NCI-H2196 (cell line): Measurements from ENCODE around the gene SDK1.
A peak's percentile ranks its signal among the peaks of the same experiment; 100 is the strongest.

Source experiments
- DNase-seq: peaks from one replicate; lab custom pipeline; 2025; ENCODE audit not compliant: unreplicated experiment; lab: John Stamatoyannopoulos, UW

The SDK1 gene

GRCh38 chr7:3289996-3290395, 11.1 kb upstream of the SDK1 start:
- DNase-seq: no peak

DNA sequence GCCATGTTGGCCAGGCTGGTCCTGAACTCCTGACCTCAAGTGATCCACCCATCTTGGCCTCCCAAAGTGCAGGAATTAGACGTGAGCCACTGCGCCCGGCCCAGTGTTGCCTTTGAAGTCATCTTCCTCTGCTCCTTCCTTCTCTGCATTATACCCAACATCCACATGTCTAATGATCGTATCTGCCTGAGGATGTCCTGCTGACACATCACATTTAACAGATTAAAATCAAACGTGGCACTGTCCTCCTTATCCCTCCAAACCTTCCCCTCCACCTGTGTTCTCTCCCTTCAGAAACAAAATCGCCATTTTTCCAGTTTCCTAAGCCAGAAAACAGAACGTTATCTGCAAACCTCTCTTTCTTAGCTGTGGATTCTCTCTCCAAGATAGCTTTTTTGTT, 8.4 kb upstream of the SDK1 start:
- no peak for DNase-seq

GRCh38 chr7:3294432-3295100, 6.5 kb upstream of the SDK1 start:
- peak; percentile 83 for DNase-seq

DNA sequence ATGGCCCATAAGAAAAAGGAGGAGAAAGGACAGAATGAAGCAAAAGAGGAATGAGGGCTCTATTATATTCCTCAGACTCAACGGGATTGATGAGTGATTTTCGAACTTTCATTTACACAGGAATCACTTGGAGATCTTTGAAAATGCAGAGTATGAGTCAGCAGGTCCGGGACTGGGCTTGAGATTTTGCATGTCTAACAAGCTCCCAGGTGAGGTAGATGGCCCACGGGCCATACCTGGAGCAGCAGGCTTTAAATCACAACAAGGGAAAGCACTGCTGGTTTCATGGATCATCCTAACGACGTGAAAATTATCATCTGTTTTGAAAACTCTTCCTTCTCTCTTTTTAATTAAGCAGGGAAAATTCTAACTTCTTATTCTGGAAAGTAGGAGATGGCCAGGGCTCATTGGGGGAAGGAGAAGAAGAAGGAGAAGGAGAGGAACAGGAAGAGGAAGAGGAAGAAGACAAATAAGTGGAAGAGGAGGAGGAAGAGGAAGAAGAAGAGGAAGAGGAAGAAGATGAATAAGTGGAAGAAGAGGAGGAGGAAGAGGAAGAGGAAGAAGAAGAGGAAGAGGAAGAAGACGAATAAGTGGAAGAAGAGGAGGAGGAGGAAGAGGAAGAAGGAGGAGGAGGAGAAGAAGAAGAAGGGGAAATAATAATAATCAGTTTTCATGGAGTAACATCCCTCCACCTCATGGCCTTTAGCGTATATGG, 3.8 kb upstream of the SDK1 start:
- no peak for DNase-seq

DNA sequence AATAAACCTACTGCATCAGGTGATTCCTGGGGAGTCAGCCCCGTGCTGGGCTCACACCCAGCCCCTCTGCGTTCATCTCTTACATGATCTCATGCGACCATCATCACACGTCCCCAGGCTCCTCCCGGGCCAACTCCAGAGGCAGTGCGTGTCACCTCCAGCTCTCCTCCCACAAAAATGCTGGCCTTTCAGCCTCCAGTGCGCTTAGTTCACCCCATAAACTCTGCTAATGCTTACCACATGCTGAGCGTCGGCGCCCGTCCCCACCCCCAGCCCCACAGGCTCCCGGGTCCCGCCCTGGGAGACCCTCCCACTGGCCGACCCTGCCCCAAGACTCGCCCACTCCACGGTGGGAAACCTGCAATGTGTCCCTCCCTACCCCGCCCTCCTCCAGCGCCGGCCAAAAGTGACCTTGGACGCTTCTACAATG, 816 bp upstream of the SDK1 start:
- DNase-seq: peak; percentile 20

GRCh38 chr7:3301449-3301731, 338 bp downstream of the SDK1 start:
- no peak for DNase-seq

DNA sequence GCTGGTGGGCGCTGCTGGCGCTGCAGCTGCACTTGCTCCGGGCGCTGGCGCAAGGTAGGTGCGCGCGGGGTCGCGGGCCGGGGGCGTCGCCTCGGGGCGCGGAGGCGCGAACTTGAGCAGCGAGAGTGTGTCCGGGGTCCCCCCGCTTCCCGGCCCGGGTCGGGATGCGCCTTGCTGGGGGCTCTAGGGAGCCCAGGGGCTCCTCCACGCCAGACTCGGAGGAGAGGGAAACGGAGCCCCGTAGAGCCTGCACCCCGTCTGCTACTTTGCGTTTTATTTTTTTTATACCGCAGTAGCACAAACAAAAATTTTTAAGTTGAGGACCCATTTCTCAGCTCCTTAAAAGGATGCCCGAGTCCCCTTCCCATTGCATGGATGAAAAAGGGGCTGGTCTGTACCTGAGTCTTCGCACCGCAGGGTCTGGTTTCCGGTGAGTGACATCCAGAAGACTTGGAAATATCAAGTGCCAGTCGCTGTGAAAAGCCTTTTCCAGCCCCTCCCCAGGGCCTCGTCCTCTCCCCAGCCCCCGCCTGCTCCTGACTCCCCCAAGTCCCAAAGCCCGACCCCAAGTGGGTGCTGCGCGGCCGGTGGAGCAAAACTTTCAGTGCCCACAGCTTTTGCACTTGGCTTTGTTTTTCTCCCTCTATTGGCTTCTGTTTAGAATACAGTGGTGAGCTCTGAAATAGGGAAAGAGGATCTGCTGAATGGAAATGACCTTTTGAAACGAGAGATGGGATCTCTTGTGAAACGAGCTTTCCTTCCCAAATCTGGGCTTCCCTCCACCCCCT, 973 bp downstream of the SDK1 start:
- peak; percentile 29 for DNase-seq

- DNase-seq: no peak
Observed at GRCh38 chr7:3302681-3303320, 1.7 kb downstream of the SDK1 start.

DNA sequence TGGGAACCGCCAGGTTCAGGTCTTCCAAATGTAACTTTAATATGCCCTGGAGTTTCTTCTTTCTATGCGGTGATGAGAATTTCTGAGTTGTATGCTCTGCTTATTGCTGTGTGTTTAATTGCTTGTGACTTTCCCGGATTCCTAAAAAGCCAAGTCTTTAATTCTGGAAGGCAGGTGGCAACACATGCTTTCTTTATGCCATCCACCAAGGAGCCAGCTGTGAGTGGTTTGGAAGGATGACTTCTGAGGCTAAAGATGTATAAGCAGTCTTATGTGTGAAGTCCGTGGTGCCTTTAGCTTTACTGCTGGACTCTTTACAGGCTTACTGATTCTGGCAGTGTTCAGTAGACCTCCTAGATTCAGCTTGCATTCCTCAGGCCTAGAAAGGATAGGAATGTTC, 3.1 kb downstream of the SDK1 start:
- no peak for DNase-seq

DNA sequence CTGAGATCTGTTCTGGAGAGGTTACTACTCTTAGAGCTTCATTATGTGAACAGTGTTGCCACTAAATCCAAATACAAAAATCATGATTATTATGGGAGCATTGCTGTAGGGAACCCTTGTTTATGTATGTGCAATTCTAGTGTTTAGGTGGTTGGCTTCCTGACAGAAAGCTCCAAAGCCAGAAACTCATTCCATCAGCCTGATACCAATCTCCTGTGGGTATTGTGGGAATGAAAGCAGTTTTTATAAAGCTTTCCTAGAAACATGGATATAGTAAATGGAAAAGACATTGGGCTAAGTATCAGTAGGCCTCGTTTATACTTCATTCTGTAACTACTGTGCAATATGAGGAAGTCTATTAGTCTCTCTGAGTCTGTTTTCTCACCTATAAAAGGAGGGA, 6.4 kb downstream of the SDK1 start:
- no peak for DNase-seq

DNA sequence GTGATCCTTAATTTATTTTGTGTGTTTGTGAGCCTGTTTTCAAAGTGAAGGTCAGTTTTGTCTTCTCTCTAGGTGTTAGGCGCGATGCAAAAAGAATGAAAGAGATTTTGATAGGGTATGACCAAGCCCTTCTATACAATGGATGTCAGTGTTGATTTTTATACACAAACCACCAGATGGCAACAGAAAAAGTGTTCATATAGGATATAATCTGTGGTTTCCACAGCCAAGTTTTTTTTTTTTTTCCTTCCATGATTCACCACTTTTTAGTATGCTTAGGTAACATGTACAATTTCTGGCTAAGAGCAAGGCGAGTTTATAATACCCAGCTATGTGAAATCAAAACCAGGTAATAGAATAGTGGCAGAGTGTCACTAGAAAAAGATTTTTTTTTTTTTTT, 8.1 kb downstream of the SDK1 start:
- no peak for DNase-seq

DNA sequence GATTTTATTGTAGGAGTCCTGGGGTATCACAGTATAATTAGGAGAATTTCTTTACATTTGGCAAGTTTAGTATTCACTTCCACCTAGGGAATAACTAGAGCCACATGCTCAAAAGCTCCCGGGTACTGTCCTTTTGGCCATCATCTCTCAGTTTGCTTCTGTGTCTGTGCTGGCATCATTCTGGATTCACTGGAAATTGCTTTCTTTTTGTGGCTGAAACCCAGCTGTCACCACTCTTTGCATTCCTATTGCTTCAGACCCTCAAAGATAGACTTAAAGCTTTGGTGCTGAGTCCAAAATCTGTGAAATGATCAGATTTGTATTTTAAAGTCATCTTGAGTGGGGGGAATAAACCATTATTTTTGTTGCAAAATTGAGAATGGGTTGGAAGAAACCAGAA, 8.9 kb downstream of the SDK1 start:
- DNase-seq: no peak

- no peak for DNase-seq
Observed at GRCh38 chr7:3310884-3311283, 9.8 kb downstream of the SDK1 start.

GRCh38 chr7:3312583-3312982, 11.5 kb downstream of the SDK1 start:
- DNase-seq: no peak

DNA sequence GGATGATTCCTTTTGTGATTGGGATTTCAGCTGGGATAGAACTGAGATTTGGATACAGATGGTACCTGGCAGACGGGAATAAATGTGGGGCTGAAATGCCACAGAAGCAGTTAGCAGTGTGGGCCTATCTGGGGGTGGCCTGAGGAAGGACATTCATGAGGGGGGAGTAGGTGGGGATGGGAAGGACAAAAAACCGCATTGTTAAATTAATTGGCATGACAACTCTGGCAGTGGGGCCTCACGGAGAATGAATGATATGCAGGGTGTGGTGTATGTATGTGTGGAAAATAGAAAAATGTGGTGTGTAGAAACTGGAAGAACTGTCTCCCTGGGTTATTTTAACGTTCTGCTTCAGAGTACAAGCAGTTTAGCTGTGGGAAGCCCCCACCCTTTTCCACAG, 17.8 kb downstream of the SDK1 start:
- DNase-seq: no peak

DNA sequence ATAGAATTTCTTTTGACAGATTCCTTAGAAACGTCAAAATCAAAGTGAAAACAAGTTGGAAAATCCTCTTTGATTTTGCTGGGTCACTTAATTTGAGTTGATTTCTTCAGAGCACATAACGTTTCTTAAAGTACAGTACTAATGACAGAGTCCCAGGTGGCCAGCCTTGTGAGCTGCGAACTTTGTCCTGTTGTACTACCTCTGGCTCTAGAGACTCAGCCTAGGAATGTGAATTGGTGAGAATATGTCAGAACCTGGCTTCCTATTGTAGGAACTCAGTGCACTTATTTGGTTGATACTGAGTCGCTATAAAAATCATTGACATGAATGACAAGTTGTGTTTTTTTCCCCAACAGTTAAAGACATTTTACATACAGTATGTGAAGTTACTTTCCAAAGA, 20.2 kb downstream of the SDK1 start:
- no peak for DNase-seq

- no peak for DNase-seq
Observed at GRCh38 chr7:3321745-3322144, 20.7 kb downstream of the SDK1 start.

DNA sequence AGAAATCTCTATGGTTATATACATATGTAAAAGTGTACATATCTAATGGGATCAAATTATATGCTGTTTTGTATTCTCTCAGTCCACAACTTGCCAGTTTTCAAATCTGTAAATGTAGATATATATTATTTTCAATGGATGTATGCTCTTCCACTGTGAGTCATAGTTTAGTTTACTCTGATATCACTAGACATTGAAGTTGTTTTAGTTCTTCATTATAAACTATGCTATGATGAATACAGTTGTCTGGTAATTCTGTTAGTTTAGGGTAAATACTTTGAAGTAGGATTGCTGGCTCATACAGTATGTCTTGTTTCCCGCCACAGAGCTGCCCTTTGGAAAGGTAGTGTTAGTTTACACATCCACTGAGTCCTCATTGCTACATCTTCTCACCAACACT, 25.2 kb downstream of the SDK1 start:
- no peak for DNase-seq

DNA sequence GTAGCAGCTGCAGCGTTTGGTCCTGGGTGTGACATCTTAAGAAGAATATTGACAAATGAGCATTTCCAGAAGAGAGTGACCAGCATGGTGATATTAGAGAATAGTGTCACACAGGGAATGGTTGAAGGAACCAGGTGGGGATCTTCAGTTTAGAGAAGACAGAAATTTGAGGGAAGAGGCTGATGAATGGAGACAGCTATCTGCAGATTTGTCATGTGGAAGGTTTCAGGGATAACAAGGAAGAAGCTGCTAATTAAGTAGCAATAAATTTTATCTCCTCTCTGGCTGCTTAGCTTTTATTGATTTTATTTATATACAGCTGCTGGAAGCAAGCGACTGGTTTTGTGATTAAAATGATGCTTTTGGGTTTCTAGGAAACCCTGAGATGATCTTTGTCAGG, 26.0 kb downstream of the SDK1 start:
- no peak for DNase-seq

DNA sequence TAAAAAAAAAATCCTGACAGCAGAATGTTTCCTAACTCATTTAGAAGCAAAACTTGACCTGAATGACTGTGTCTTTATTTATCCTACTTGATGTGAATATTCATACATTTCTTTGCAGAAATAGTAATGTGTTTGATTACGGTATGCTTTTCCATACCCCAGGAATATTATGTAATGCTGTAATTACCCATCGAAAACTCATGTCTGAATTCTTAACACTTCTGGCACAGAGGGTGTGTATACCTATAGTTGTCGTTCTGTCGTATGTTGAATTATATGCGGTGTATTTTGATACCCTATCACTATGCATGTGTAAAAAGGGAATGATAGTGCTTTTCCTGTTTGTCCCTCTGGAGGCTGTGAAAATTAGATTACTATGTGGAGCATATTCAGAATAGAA, 26.6 kb downstream of the SDK1 start:
- no peak for DNase-seq

GRCh38 chr7:3332308-3332707, 31.3 kb downstream of the SDK1 start:
- no peak for DNase-seq

- no peak for DNase-seq
Observed at GRCh38 chr7:3333861-3334260, 32.8 kb downstream of the SDK1 start.
